Activated T-cell treated with anti-CD3 and anti-CD28 coated beads, Interleukin-2, amount 50 U/mL, for 24 hours (primary cell): ENCODE results near the gene SRD5A1.

ENCODE experiments used
- DNase-seq: peaks from one replicate; pipeline ENCODE4 v3.0.0-alpha.2; 2020
- H3K27ac Mint-ChIP-seq: 2 replicates; pipeline ENCODE4 v1.8.0; 2020; ENCODE audit warnings: mild to moderate bottlenecking, mixed read lengths
- H3K27me3 Mint-ChIP-seq: 2 replicates; pipeline ENCODE4 v1.8.0; 2020; ENCODE audit warnings: mixed read lengths
- H3K36me3 Mint-ChIP-seq: 2 replicates; pipeline ENCODE4 v1.8.0; 2020; ENCODE audit warnings: low read depth, mixed read lengths
- H3K4me1 Mint-ChIP-seq: 2 replicates; pipeline ENCODE4 v1.8.0; 2020; ENCODE audit warnings: low read depth, mixed read lengths
- H3K4me3 Mint-ChIP-seq: 2 replicates; pipeline ENCODE4 v1.8.0; 2020; ENCODE audit warnings: mild to moderate bottlenecking, moderate library complexity, mixed read lengths
- H3K9me3 Mint-ChIP-seq: 2 replicates; pipeline ENCODE4 v1.8.0; 2020; ENCODE audit warnings: mixed read lengths

Gene SRD5A1

DNA sequence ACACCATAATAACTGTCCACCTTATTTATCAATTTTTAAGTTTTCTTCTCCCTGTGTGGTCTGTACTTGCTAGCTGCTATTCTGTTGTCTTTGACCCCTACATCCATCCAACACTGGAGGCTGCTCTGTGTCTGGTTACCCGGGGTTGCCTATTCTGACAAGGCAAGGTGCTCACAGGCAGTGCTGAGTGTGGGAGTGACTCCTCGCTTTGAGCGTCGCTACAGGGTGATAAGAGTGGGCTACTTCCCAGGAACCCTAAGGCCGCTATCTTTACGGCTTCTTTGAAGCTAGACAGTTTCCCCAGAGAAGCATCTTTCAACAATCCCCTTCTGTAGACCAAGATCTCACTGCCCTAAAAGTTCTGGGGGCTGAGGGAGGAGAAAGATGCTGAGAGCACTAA, 35.7 kb upstream of the SRD5A1 start:
- no peak for DNase-seq
- Mint-ChIP-seq H3K4me3 (no peak overlapping the region), H3K27me3 (no peaks in the 10 kb centered on the region), H3K9me3 (no peaks in the 10 kb centered on the region), H3K27ac (no peak overlapping the region), H3K36me3 (peaks cover 70% of the 10 kb centered on the region), H3K4me1 (no peaks in the 10 kb centered on the region)

DNA sequence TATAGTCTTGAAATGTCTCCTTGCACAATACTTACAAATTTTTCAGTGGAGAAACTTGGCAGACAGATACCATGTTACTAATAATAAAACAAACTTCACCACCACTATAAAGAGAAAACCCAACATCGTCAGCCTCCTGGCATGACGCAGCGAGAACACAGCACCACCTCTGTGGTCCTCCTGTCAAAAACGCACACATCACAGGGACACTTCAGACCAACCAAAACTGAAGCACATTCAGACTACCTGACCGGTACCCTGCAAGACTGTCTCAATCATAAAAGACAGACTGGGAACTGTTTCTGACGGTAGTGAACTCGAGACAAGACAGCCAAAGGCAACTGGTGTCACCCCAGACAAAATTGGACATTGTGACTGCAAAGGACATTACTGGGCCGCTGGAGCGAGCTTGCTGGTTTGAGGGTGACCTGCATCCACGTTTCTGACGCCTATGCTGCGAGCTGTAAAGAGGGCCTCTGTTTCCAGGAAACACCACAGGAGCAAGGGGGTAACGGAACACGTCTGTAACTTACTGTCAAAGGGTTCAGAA, 34.8 kb upstream of the SRD5A1 start:
- H3K27ac Mint-ChIP-seq = peak overlapping the region; percentile 47
- no peak overlapping the region for H3K4me3 Mint-ChIP-seq

DNA sequence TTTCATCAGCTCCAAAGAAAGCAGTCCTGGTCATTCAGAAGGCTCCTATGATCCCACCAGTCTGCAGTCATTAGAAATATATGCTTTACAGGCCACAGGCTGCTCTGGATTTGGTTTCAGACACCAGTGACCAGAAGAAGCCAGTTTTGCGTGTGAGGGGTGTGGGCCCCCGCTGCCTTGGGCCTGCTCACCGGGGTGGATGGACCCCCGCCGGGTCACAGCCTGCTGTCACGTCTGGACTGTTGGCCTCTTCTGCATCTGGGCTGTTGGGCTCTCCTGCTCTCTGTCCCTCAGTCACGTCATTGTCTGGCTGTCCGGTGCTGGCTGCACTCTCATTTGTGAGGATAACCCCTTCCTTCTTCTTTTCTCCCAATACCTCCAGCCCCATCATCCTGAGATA, 33.5 kb upstream of the SRD5A1 start:
- Mint-ChIP-seq H3K27ac (no peak overlapping the region), H3K27me3 (no peaks in the 10 kb centered on the region), H3K9me3 (no peaks in the 10 kb centered on the region), H3K4me3 (no peak overlapping the region), H3K4me1 (no peaks in the 10 kb centered on the region), H3K36me3 (peaks cover 92% of the 10 kb centered on the region)
- no peak for DNase-seq

More for the DNA sequence above, 34.8 kb upstream of the SRD5A1 start:
- peaks cover 79% of the 10 kb centered on the region for H3K36me3 Mint-ChIP-seq
- no peak for DNase-seq
- no peaks in the 10 kb centered on the region for H3K9me3 Mint-ChIP-seq
- H3K4me1 Mint-ChIP-seq = no peaks in the 10 kb centered on the region
- no peaks in the 10 kb centered on the region for H3K27me3 Mint-ChIP-seq

DNA sequence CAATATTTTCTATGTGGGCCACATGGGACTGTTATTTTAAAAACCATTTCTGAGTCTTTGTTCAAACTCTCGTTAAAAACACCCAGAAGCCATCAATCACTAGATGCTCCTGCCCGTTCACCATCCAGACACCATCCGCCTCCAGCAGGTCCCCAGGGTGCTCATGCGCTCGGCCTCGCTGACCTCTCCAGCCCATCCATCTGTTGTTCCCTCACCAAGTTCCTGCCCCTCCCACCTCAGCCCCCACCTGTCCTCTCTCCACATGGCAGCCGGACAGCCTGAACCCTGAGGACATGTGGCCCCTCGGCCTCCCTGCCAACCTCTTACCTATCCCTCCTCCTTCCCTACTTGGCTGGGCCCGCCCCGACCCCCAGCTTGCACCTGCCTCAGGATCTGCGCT, 32.0 kb upstream of the SRD5A1 start:
- H3K4me1 Mint-ChIP-seq = no peaks in the 10 kb centered on the region
- peaks cover 99% of the 10 kb centered on the region for H3K36me3 Mint-ChIP-seq
- no peak for DNase-seq
- no peaks in the 10 kb centered on the region for H3K9me3 Mint-ChIP-seq
- H3K4me3 Mint-ChIP-seq = no peak overlapping the region
- no peaks in the 10 kb centered on the region for H3K27me3 Mint-ChIP-seq
- H3K27ac Mint-ChIP-seq = peak overlapping the region; percentile 61

DNA sequence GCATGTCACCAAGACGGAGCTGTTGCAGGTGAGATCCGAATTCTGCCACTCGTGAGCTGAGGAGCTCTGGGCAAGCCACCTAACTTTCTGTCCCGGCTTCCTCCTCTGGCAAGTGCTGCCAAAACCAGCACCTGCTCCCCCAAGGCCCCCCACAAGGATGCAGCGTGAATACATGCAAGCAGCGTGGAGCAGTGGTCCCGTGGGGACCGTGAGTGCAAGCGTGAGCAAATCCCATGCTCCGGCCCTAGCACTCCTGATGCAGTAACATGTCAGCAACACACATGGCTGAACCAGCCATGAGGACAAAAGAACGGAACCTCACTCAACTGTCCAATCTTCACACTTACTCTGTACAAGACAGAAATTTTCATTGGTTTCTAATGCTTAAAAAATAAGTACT, 31.4 kb upstream of the SRD5A1 start:
- Mint-ChIP-seq H3K4me3 (no peak overlapping the region), H3K4me1 (no peaks in the 10 kb centered on the region), H3K9me3 (no peaks in the 10 kb centered on the region), H3K36me3 (peaks cover 99% of the 10 kb centered on the region), H3K27me3 (no peaks in the 10 kb centered on the region), H3K27ac (no peak overlapping the region)
- DNase-seq = no peak

- Mint-ChIP-seq H3K9me3 (no peaks in the 10 kb centered on the region), H3K4me3 (no peak overlapping the region), H3K27ac (no peak overlapping the region), H3K27me3 (no peaks in the 10 kb centered on the region), H3K4me1 (no peaks in the 10 kb centered on the region), H3K36me3 (peaks cover 99% of the 10 kb centered on the region)
- DNase-seq = no peak
These were observed 30.8 kb upstream of the SRD5A1 start for GRCh38 chr5:6602441-6602840.

DNA sequence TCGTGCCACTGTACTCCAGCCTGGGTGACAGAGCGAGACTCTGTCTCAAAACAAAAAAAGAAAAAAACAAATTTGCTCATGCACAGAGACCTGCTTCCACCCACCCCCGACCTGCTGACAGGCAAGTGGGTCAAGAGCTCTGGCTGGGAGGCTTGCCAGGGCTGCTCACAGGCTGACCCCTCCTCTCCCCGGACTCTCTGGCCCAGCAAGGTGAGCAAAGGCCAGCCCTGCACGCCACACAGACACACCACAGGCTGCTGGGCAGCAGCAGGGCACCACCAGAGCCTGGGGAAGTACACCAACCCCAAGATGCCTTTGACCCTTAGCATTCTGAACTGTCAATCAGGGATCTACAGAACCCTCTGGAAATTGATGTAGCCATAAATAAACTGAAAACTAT, 29.6 kb upstream of the SRD5A1 start:
- DNase-seq = no peak
- H3K36me3 Mint-ChIP-seq = peaks cover 99% of the 10 kb centered on the region
- H3K27ac Mint-ChIP-seq = no peak overlapping the region
- no peaks in the 10 kb centered on the region for H3K27me3 Mint-ChIP-seq
- H3K4me3 Mint-ChIP-seq = no peak overlapping the region
- H3K4me1 Mint-ChIP-seq = no peaks in the 10 kb centered on the region
- no peaks in the 10 kb centered on the region for H3K9me3 Mint-ChIP-seq

GRCh38 chr5:6604341-6604740, 28.9 kb upstream of the SRD5A1 start:
- H3K36me3 Mint-ChIP-seq = peaks cover 99% of the 10 kb centered on the region
- DNase-seq = no peak
- H3K27me3 Mint-ChIP-seq = no peaks in the 10 kb centered on the region
- no peak overlapping the region for H3K27ac Mint-ChIP-seq
- no peaks in the 10 kb centered on the region for H3K9me3 Mint-ChIP-seq
- no peak overlapping the region for H3K4me3 Mint-ChIP-seq
- H3K4me1 Mint-ChIP-seq = no peaks in the 10 kb centered on the region

GRCh38 chr5:6604946-6605345, 28.3 kb upstream of the SRD5A1 start:
- Mint-ChIP-seq H3K4me1 (no peaks in the 10 kb centered on the region), H3K36me3 (peaks cover 100% of the 10 kb centered on the region), H3K27me3 (no peaks in the 10 kb centered on the region), H3K9me3 (no peaks in the 10 kb centered on the region), H3K27ac (no peak overlapping the region), H3K4me3 (no peak overlapping the region)
- DNase-seq = no peak

DNA sequence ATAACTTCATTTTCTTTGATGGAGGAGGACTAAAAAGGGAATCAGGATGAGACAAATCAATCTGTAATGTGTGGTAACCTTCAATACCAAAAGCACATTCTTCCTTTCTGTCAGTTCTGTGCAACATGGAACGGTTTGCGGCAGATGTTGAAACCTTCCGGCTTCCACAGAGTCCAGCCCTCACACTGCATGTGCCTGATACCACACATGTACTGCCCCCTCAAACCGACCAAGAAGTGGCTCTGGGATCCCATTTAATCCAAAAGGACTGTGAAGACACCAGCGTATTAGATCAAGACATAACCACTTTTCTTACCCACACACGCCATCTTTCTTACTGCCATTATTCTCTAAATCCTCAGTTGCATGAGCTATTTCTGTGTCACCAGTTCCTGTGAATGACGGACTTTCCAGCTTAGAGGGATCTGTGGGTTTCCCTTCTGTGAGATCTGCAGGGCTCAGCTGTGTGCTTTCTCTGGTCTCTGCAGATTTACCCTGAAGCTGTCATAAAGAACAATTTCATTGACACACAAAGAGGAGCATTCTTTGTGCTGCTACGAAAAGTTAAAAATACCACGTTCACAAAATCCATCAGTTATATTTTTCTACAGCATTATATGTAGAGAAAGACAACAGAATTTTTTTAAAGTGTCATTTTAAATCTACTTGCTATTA, 26.2 kb upstream of the SRD5A1 start:
- DNase-seq = no peak
- no peak overlapping the region for H3K4me3 Mint-ChIP-seq
- no peaks in the 10 kb centered on the region for H3K4me1 Mint-ChIP-seq
- H3K9me3 Mint-ChIP-seq = no peaks in the 10 kb centered on the region
- H3K27me3 Mint-ChIP-seq = no peaks in the 10 kb centered on the region
- H3K27ac Mint-ChIP-seq = peak overlapping the region; percentile 61
- H3K36me3 Mint-ChIP-seq = peaks cover 100% of the 10 kb centered on the region

- H3K36me3 Mint-ChIP-seq = peaks cover 100% of the 10 kb centered on the region
- no peaks in the 10 kb centered on the region for H3K27me3 Mint-ChIP-seq
- H3K27ac Mint-ChIP-seq = no peak overlapping the region
- H3K4me3 Mint-ChIP-seq = no peak overlapping the region
- DNase-seq = no peak
- no peaks in the 10 kb centered on the region for H3K4me1 Mint-ChIP-seq
- H3K9me3 Mint-ChIP-seq = no peaks in the 10 kb centered on the region
These were observed 25.7 kb upstream of the SRD5A1 start for GRCh38 chr5:6607559-6607936.

DNA sequence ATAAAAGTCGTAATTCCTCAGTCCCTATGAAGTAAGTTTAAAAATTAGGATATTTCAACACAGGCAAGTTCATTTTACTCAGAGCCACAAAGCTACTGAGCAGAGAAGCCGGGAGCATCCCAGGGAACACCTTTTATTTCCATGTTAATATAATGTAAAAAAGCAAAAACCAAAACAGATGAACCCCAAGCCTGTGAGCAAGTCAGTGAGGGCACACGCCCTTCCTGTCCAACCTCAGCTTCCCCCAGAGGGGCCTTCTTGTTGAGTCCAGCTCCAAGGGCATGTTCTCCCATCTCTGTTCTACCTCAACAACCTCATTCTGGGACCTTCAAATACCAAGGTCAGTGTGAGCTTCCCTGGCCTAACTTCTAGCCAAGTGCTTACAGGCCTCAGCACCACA, 25.2 kb upstream of the SRD5A1 start:
- H3K27ac Mint-ChIP-seq = no peak overlapping the region
- H3K9me3 Mint-ChIP-seq = no peaks in the 10 kb centered on the region
- H3K4me3 Mint-ChIP-seq = no peak overlapping the region
- peaks cover 2% of the 10 kb centered on the region for H3K4me1 Mint-ChIP-seq
- no peaks in the 10 kb centered on the region for H3K27me3 Mint-ChIP-seq
- no peak for DNase-seq
- peaks cover 100% of the 10 kb centered on the region for H3K36me3 Mint-ChIP-seq

DNA sequence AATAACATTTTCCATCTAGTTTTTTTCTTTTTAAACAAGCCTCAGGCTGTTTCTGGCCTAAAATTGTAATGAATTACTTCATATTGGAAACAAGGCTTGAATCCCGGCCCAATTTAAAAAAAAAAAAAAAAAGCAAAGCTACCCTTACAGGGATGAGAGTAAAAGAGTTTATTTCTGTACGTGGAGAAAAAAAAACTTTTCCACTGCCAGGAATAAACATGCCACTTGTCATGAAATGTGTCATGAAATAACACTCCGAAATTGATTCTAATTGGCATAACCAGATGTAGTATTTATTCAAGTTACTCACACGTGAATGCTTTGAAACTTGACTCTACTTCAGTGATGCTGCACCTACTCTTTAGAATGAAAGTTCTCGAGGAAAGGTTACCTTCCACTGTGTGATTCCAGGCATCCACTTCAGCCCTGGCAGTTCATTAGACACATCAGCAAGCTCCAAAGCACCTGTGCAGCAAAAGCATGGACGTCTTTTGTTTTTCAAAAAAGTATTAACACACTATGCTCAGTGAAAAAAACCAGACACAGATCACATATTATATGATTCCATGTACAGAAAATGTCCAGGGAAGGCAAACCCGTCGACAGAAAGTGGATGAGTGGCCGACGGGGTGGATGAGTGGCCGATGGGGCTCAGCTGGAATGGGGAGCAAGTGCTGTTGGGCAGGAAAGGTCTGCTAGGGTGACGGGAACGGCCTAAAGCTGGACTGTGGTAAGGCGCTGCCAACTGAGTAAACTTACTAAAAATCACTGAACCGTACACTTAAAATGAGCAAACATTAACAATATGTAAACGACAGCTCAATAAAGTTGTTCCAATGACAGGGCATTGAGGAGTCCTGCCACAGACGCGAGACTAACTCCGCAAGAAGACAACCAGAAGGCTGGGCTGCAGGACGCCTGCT, 21.6 kb upstream of the SRD5A1 start:
- no peak for DNase-seq
- Mint-ChIP-seq H3K27me3 (no peaks in the 10 kb centered on the region), H3K27ac (no peak overlapping the region), H3K4me1 (peaks cover 26% of the 10 kb centered on the region), H3K4me3 (no peak overlapping the region), H3K36me3 (peaks cover 100% of the 10 kb centered on the region), H3K9me3 (no peaks in the 10 kb centered on the region)

GRCh38 chr5:6615034-6615815, 18.0 kb upstream of the SRD5A1 start:
- Mint-ChIP-seq H3K36me3 (peaks cover 96% of the 10 kb centered on the region), H3K27me3 (no peaks in the 10 kb centered on the region), H3K9me3 (no peaks in the 10 kb centered on the region), H3K4me3 (no peak overlapping the region), H3K4me1 (peaks cover 36% of the 10 kb centered on the region), H3K27ac (peak overlapping the region; percentile 32)
- DNase-seq = no peak
